ENCODE results near the gene PON2. TPM values are rescaled to one million over a fixed set of nuclear protein-coding genes. Genes with fewer than 3 reads are reported as not detected.
"Not testable (repeated sequence)": the region's sequence is repeated elsewhere in the genome, so short reads cannot be mapped to it uniquely, and the experiment has no call there.

PON2 gene
- total and polyA plus RNA-seq, 8 donors: 10.5 to 48.3 (median 20.9) TPM

- intact Hi-C loops (cut with DNase I): no loop called here
- peaks cover 5 to 9% (median 5%) of the 10 kb centered on the region in 3 donors for H3K4me1 ChIP-seq
- H3K27me3 ChIP-seq: no peaks in the 10 kb centered on the region
- no peaks in the 10 kb centered on the region for H3K9me3 ChIP-seq
- no peak overlapping the region for H3K4me3 ChIP-seq
- FAIRE-seq (no peak), DNase-seq (no peak), ATAC-seq (no peak)
- H3K36me3 ChIP-seq: no peaks in the 10 kb centered on the region
- 98 to 100% methylated on average over 1 of the region's 1 CpG for WGBS, 2 donors
- no peak overlapping the region for H3K27ac ChIP-seq
- no peak for TF ChIP-seq CTCF (IDR thresholded peaks at IDR 0.05)
These were observed 33.2 kb upstream of the PON2 start for GRCh38 chr7:95467912-95468607.

- DNase-seq; H3K9me3 ChIP-seq; H3K27ac ChIP-seq; FAIRE-seq; H3K36me3 ChIP-seq; H3K27me3 ChIP-seq; ATAC-seq; H3K4me1 ChIP-seq; intact Hi-C loops (cut with DNase I); H3K4me3 ChIP-seq: not testable (repeated sequence)
- 94 to 96% methylated on average over 2 of the region's 2 CpGs for WGBS, 2 donors
These were observed 25.8 kb upstream of the PON2 start for GRCh38 chr7:95460653-95461052.

- ATAC-seq (no peak), FAIRE-seq (no peak), DNase-seq (no peak)
- H3K36me3 ChIP-seq: no peaks in the 10 kb centered on the region
- intact Hi-C loops (cut with DNase I): no loop called here
- no peak overlapping the region for H3K4me3 ChIP-seq
- no peak overlapping the region for H3K27ac ChIP-seq
- TF ChIP-seq CTCF (IDR thresholded peaks at IDR 0.05): no peak
- H3K27me3 ChIP-seq: no peaks in the 10 kb centered on the region
- H3K9me3 ChIP-seq: no peaks in the 10 kb centered on the region
- no peaks in the 10 kb centered on the region for H3K4me1 ChIP-seq
These were observed 23.1 kb upstream of the PON2 start for GRCh38 chr7:95457947-95458346.

GRCh38 chr7:95454438-95455045 is 19.7 kb upstream of the PON2 start:
- Histone ChIP-seq H3K36me3 (no peaks in the 10 kb centered on the region), H3K27ac (no peak overlapping the region), H3K27me3 (no peaks in the 10 kb centered on the region), H3K9me3 (no peaks in the 10 kb centered on the region), H3K4me1 (no peaks in the 10 kb centered on the region), H3K4me3 (no peak overlapping the region)
- no peak for TF ChIP-seq CTCF (IDR thresholded peaks at IDR 0.05)
- no peak for DNase-seq
- FAIRE-seq: no peak
- intact Hi-C loops (cut with DNase I): no loop called here
- no peak for ATAC-seq
- WGBS, 2 donors: 56 to 66% methylated on average over 2 of the region's 2 CpGs

GRCh38 chr7:95446618-95447017 is 11.8 kb upstream of the PON2 start:
- Histone ChIP-seq H3K36me3 (no peaks in the 10 kb centered on the region), H3K9me3 (no peaks in the 10 kb centered on the region), H3K4me1 (no peaks in the 10 kb centered on the region), H3K27ac (no peak overlapping the region), H3K4me3 (no peak overlapping the region), H3K27me3 (no peaks in the 10 kb centered on the region)
- DNase-seq (no peak), FAIRE-seq (no peak), ATAC-seq (no peak)
- intact Hi-C loops (cut with DNase I): no loop called here
- WGBS, 2 donors: 98 to 100% methylated on average over 3 of the region's 3 CpGs
- no peak for TF ChIP-seq CTCF (IDR thresholded peaks at IDR 0.05)

All from pancreas (tissue), 10 donors.